Astrocyte (in vitro differentiated cells and primary cell): ENCODE data around the gene NRAP. TPM values are rescaled to one million over a fixed set of nuclear protein-coding genes. Genes with fewer than 3 reads are reported as not detected.

Source experiments
- DNase-seq: peaks from one replicate; pipeline ENCODE4 v3.0.0-alpha.2; 2010; ENCODE audit warnings: low read depth
- FAIRE-seq: peaks from 2 replicates; lab custom pipeline; 2011; peaks lifted over from hg19 to GRCh38; lab: Jason Lieb, UNC
- H2AFZ ChIP-seq: 2 replicates; pipeline ENCODE4 v1.6.0; 2012; ENCODE audit warnings: low read depth, low read length, inconsistent platforms
- H3K27ac ChIP-seq: 2 replicates; pipeline ENCODE4 v1.5.1; 2011; ENCODE audit warnings: low read depth, low read length, inconsistent platforms
- H3K27me3 ChIP-seq: 2 replicates; pipeline ENCODE4 v1.6.0; 2011; ENCODE audit warnings: low read length, inconsistent platforms; ENCODE audit not compliant: insufficient read depth
- H3K36me3 ChIP-seq: 2 replicates; pipeline ENCODE4 v1.5.1; 2011; ENCODE audit warnings: low read length, inconsistent platforms; ENCODE audit not compliant: insufficient read depth
- H3K4me1 ChIP-seq: 2 replicates; pipeline ENCODE4 v1.5.1; 2011; ENCODE audit warnings: low read length, inconsistent platforms; ENCODE audit not compliant: insufficient read depth
- H3K4me2 ChIP-seq: 2 replicates; pipeline ENCODE4 v1.6.0; 2012; ENCODE audit warnings: low read length, inconsistent platforms
- H3K4me3 ChIP-seq: 2 replicates; pipeline ENCODE4 v1.5.1; 2011; ENCODE audit warnings: low read depth, mild to moderate bottlenecking, low read length, inconsistent platforms; ENCODE audit not compliant: insufficient read depth
- H3K79me2 ChIP-seq: 2 replicates; pipeline ENCODE4 v1.6.0; 2012; ENCODE audit warnings: mild to moderate bottlenecking, low read length, inconsistent platforms; ENCODE audit not compliant: insufficient read depth
- H3K9ac ChIP-seq: 2 replicates; pipeline ENCODE4 v1.6.0; 2012; ENCODE audit warnings: mild to moderate bottlenecking, low read length, inconsistent platforms
- H3K9me3 ChIP-seq: 2 replicates; pipeline ENCODE4 v1.5.1; 2012; ENCODE audit warnings: low read depth, mild to moderate bottlenecking, low read length, inconsistent platforms; ENCODE audit not compliant: insufficient read depth
- H4K20me1 ChIP-seq: 2 replicates; pipeline ENCODE4 v1.6.0; 2012; ENCODE audit warnings: low read length, inconsistent platforms; ENCODE audit not compliant: insufficient read depth
- H3K27ac Mint-ChIP-seq: one replicate; pipeline ENCODE4 v1.8.0; 2021; ENCODE audit warnings: mild to moderate bottlenecking, mixed read lengths; ENCODE audit not compliant: unreplicated experiment
- H3K27me3 Mint-ChIP-seq: one replicate; pipeline ENCODE4 v1.8.0; 2021; ENCODE audit warnings: low read depth, mixed read lengths; ENCODE audit not compliant: unreplicated experiment
- H3K36me3 Mint-ChIP-seq: one replicate; pipeline ENCODE4 v1.8.0; 2021; ENCODE audit warnings: low read depth, mixed read lengths; ENCODE audit not compliant: unreplicated experiment
- H3K4me1 Mint-ChIP-seq: one replicate; pipeline ENCODE4 v1.8.0; 2021; ENCODE audit warnings: low read depth, mixed read lengths; ENCODE audit not compliant: unreplicated experiment
- H3K4me3 Mint-ChIP-seq: one replicate; pipeline ENCODE4 v1.8.0; 2021; ENCODE audit warnings: mild to moderate bottlenecking, moderate library complexity, mixed read lengths; ENCODE audit not compliant: unreplicated experiment
- H3K9me3 Mint-ChIP-seq: one replicate; pipeline ENCODE4 v1.8.0; 2021; ENCODE audit warnings: mild to moderate bottlenecking, mixed read lengths; ENCODE audit not compliant: unreplicated experiment
- CTCF ChIP-seq: IDR thresholded peaks from 2 replicates; pipeline ENCODE4 v1.5.1; 2011; ENCODE audit warnings: low read depth, mild to moderate bottlenecking, inconsistent platforms, low read length, moderate library complexity; ENCODE audit not compliant: insufficient read depth
- EZH2 ChIP-seq: IDR thresholded peaks from 2 replicates; pipeline ENCODE4 v1.6.1; 2012; ENCODE audit warnings: mild to moderate bottlenecking, low read length, inconsistent platforms; ENCODE audit not compliant: insufficient read depth
- total RNA-seq: library from RNA; stranded (reverse); gene quantifications from 2 replicates; pipeline ENCODE4 v1.2.1, GENCODE V29; 2021

NRAP gene
- total RNA-seq, 1 donor from 2014 or later = not detected

GRCh38 chr10:113613977-113614690 lies 49.7 kb downstream of the NRAP start:
- H3K27me3 Mint-ChIP-seq = peaks cover 58% of the 10 kb centered on the region
- peaks cover 7% of the 10 kb centered on the region for H3K4me1 Mint-ChIP-seq
- Histone ChIP-seq H3K27me3 (peaks cover 26% of the 10 kb centered on the region), H3K9ac (no peak overlapping the region), H3K4me3 (no peak overlapping the region), H3K9me3 (no peaks in the 10 kb centered on the region), H3K27ac (no peak overlapping the region), H2AFZ (no peak overlapping the region), H3K36me3 (no peaks in the 10 kb centered on the region), H4K20me1 (no peaks in the 10 kb centered on the region), H3K4me2 (no peak overlapping the region), H3K4me1 (no peaks in the 10 kb centered on the region), H3K79me2 (no peaks in the 10 kb centered on the region)
- no peak overlapping the region for H3K4me3 Mint-ChIP-seq
- H3K36me3 Mint-ChIP-seq = no peaks in the 10 kb centered on the region
- no peaks in the 10 kb centered on the region for H3K9me3 Mint-ChIP-seq
- peak overlapping the region; percentile 67 for H3K27ac Mint-ChIP-seq
- no peak for TF ChIP-seq EZH2
- no peak for TF ChIP-seq CTCF
- FAIRE-seq (no peak), DNase-seq (no peak)

DNA sequence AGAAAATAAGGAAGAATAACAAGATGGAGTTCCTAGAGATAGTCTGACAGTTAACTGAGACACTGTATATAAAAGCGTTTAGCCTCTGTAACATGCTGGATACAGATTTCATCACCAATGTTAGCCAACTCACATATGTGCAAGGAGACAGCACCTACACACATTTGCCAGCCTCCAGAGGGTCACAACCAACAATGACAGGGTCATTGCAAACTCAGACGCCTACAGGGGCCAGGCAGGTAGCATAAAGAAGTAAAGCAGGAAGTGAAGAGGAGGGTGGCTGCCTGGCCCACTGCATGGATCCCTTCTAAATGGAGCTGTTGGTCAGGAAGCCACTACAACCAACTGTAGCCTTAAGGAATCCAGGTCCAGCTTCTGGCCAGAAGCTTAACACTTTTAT lies 50.4 kb downstream of the NRAP start:
- TF ChIP-seq EZH2 = no peak
- no peak for TF ChIP-seq CTCF
- no peak overlapping the region for H3K4me2 ChIP-seq
- Mint-ChIP-seq H3K4me1 (peaks cover 7% of the 10 kb centered on the region), H3K27me3 (peaks cover 56% of the 10 kb centered on the region), H3K27ac (no peak overlapping the region), H3K9me3 (no peaks in the 10 kb centered on the region), H3K4me3 (no peak overlapping the region), H3K36me3 (no peaks in the 10 kb centered on the region)
- no peak overlapping the region for H3K9ac ChIP-seq
- no peak overlapping the region for H2AFZ ChIP-seq
- FAIRE-seq = no peak
- H3K9me3 ChIP-seq = no peaks in the 10 kb centered on the region
- no peaks in the 10 kb centered on the region for H3K79me2 ChIP-seq
- H3K27me3 ChIP-seq = peaks cover 27% of the 10 kb centered on the region
- no peak for DNase-seq
- no peak overlapping the region for H3K27ac ChIP-seq
- no peaks in the 10 kb centered on the region for H4K20me1 ChIP-seq
- H3K4me3 ChIP-seq = no peak overlapping the region
- H3K36me3 ChIP-seq = no peaks in the 10 kb centered on the region
- no peaks in the 10 kb centered on the region for H3K4me1 ChIP-seq

DNA sequence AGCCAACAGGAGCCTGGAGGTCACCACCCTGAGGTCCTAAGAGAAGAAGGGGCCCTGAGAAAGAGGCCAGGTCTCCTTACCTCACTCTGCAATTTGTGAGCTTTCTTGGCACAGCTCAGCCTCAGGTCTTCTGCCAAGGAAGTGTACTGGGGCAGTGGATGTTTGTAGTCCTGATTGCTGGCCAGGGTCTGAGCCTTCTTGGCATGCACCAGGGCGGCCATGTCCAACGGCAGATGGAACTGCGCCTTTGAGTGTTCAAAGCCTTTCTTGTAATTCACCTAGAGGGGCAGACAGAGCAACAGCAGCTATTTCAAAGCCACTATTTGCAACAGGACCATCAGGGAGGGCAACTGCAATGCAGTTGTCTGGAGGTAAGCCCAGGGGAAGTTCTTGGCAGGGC lies 51.7 kb downstream of the NRAP start:
- TF ChIP-seq EZH2 (no peak), CTCF (no peak)
- no peaks in the 10 kb centered on the region for H3K9me3 ChIP-seq
- no peak overlapping the region for H3K4me3 Mint-ChIP-seq
- FAIRE-seq (no peak), DNase-seq (no peak)
- no peaks in the 10 kb centered on the region for H3K4me1 ChIP-seq
- no peaks in the 10 kb centered on the region for H3K9me3 Mint-ChIP-seq
- no peaks in the 10 kb centered on the region for H3K36me3 ChIP-seq
- peaks cover 33% of the 10 kb centered on the region for H3K27me3 ChIP-seq
- H3K79me2 ChIP-seq = no peaks in the 10 kb centered on the region
- no peak overlapping the region for H3K4me3 ChIP-seq
- H3K27ac Mint-ChIP-seq = no peak overlapping the region
- H3K9ac ChIP-seq = no peak overlapping the region
- peaks cover 7% of the 10 kb centered on the region for H3K4me1 Mint-ChIP-seq
- H2AFZ ChIP-seq = no peak overlapping the region
- H3K27me3 Mint-ChIP-seq = peaks cover 50% of the 10 kb centered on the region
- H3K36me3 Mint-ChIP-seq = no peaks in the 10 kb centered on the region
- no peak overlapping the region for H3K27ac ChIP-seq
- H4K20me1 ChIP-seq = no peaks in the 10 kb centered on the region
- no peak overlapping the region for H3K4me2 ChIP-seq
